HUDEP-2 (cell line): ENCODE results near the gene OLFML1.

ENCODE experiments used
- DNase-seq, 76 experiments: peaks; one replicate each; lab custom pipeline; 2025; ENCODE audit not compliant: unreplicated experiment in 76 of 76; lab: John Stamatoyannopoulos, UW

The OLFML1 gene

DNA sequence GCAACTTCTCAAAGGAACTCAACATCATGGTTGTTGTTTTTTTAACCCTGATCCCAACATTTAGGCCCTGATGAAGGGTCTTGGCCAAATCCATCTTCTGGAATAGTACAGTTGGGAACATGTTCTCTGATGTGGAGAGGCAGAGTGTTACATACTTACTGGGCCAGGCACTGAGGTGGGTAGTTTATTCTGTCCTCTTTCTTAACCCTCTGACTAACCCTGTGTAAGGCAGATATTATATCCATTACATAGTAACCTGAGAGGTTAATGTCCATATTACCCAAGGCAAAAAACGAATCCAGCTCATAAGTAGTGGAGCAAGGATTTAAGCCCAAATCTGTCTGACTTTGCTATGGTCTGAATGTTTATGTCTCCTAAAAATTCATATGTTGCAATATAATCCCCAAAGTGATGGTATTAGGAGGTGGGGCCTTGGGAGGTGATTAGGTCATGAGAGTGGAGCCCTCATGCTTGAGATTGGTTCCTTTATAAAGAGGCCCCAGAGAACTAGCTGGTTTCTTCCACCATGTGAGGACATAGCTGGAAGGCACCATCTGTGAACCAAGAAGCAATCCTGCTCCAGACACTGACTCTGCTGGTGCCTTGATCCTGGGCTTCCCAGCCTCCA, 44.8 kb downstream of the OLFML1 start:
- DNase-seq: no peak

GRCh38 chr11:7531011-7531410, 45.7 kb downstream of the OLFML1 start:
- no peak for DNase-seq

GRCh38 chr11:7532405-7533145, 47.3 kb downstream of the OLFML1 start:
- no peak for DNase-seq

DNA sequence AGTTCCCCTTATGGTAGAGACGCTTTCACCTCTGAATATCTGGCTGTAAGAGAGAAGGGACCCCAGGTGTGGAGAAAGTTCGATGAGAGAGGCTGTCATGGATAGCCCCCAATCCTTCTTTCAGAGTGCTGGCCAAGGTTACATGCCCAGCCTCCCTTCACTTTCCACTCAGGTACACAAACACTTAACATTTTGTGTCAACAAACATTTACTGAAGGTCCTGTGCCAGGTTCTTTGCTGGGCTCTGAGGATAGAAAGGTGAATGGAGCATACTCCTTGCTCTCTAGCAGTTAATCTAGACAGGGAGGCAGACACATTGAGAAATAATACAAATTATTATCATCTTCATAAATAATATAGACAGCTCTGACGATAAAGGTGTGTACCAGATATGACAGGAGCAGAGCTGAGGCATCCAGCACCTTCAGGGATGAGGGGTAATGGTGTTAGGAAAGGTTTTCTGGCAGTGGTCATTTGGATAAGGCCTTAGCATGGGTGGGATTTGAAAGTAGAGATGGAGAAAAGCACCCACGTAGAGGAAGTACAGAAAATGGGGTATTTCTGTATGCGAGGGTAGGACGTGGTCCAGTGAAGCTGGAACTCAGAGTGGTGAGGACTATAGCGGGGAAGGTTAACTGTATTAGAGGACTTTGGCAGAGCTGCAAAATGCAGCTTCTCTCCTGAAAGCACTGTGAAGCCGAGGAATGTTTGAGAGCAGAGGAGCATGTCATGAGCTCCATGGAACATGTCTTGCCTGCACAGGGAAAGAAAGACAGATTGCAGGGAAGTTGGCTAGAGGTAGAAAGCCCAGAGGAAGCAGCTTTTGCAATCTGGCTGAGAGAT, 48.1 kb downstream of the OLFML1 start:
- DNase-seq: no peak

GRCh38 chr11:7534042-7534378, 48.7 kb downstream of the OLFML1 start:
- no peak for DNase-seq

DNA sequence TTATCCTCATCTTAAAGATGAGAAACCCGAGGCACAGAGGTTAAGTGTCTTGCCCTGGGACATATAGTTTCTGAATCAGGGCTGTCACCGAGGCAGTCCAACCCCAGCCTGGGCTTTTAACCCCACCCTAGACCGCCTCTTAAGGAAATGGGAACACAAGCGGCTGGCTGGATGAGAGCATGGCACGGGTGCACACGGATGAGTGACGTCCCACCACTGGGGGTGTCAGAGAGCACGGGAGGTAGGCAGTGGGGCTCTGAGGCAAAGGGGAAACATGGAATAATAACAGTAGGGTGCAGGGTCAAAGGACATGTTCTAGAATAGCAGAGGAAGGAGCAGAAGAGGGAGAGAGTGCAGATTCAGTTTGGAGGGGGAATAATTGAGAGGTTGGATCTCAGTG, 50.8 kb downstream of the OLFML1 start:
- no peak for DNase-seq

DNA sequence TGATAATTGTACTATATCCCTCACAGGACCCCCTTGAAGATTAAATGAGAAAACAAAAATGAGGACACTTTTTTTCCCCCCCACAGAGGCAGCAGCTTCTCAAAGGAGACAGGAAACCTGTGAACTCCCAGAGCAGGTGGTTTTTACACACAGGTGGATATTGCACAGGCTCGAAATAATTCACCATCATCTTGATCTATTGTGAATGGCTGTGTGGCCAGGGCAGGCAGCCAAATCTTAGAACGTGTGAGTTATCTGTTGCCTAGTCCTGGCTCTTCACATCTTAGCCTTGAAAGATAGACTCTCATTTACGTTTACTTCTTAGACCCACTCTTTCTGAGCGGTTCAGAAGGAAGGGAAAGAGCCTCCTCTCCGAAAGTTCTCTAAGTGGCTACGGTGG, 52.0 kb downstream of the OLFML1 start:
- peak in 1 of 76 experiments; percentile 5 for DNase-seq

GRCh38 chr11:7538031-7538430, 52.7 kb downstream of the OLFML1 start:
- no peak for DNase-seq

DNA sequence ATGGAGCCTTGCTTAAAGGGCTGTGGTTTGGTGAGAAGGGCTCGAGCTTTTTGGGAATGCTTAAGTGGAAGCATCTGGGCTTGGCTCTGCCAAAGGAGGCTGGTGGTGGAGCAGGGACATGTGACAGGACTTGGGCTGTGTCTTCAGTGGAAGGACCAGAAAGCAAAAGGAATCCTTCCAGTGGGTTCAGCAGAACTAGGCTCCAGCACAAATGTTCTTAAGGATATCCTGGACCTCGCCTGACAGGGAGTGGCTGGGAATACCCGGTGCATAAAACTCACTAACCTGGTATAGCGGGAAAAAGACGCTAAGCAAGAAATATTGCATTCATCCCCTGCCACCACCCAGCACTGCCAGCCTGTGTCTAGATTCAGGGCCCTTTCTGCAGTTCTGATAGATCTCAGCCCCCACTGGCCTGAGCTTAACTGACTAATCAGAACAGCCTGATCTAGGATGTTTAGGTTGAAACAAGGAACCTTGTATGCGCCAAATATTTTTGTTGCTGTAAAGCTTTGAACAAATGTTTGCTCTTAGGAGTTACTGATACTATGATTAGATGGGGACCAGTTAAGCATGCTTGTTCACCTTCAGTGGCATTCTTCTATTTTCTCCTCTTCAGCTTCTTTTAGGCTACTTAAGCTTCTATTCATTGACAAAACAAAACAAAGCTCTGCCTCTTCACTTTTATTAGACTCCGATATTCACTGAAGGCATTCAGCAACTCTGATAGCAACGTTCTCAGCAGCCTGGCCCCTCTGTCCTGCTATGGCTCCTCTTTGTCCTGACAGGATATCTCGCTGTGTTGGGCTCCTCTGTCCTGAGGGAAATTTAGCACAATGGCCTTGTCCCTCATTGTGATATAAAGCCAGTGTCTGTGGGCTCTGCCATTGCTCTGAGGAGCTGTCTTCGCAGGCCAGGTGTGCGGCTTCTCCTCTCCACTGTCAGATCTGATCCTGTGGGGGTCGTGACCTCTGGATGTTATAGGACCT, 53.5 kb downstream of the OLFML1 start:
- no peak for DNase-seq

DNA sequence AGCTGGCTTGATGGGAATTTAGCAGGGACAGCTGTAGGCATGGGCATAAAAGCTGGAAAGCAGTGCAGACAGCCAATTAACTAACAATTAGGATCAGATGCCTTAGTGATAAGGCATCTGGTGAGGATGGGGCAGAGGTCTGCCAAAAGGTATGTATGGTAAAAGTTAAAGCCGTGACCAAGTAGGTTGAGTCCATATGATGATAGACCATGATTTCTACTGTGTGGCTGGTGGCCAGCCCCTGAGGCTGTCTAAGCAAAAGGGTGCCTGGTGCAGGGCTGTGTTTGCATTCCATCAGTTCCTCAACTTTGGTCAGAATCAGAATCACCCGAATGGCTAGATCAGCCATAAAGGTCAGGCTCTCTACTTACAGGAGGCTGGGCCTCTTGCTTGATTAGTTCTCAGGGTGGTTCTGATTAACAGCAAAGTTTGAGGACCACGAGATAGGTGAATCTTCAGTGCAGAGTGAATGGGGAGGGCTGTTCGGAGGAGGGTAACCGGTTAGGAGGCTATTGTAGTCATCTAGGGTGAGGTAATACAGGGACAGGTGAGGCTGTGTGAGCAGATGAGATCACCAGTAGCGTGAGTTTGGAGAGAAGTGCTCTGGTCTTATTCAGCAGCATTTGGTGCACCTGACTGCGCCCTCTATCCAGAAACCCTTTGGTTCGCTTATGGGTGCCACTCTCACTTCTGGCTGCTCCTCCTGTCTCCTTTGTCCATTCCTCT, 55.7 kb downstream of the OLFML1 start:
- DNase-seq: no peak

GRCh38 chr11:7543302-7543701, 58.0 kb downstream of the OLFML1 start:
- DNase-seq: no peak

DNA sequence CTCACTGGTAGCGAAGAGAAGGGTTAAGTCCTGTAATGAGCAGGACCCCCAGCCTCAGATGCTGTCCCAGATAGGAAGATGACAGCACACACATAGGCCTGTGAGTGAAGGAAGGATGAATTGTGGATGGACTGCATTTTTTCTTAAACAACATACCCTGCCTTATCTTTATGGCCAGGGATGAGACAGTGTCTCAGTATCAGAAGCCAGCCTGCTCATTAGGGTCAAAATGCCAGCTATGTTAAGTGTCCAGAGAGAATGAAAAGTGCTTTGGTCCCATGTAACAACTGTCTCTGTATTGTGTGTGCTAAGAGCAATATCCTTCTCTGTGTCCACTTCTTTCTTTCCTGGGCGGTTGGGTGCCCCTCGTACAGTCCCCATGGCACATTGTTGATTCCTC, 58.7 kb downstream of the OLFML1 start:
- no peak for DNase-seq

DNA sequence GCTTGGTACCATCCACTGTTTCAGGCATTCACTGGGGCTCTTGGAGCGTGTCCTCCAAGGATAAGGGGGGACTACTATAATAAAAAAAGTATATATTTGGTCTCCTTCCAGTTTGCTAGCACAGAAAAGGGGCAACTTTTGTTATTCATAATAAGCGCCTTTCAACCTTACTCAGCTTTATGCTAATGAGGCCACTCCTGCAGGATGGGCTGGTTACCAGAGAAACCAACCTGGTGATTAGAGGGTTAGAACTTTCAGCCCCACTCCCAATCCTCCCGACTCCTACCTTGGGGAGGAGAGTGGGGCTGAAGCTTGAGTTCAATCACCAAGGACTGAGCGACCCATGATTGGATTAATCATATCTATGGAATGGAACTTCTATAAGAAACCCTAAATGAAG, 60.3 kb downstream of the OLFML1 start:
- DNase-seq: no peak

DNA sequence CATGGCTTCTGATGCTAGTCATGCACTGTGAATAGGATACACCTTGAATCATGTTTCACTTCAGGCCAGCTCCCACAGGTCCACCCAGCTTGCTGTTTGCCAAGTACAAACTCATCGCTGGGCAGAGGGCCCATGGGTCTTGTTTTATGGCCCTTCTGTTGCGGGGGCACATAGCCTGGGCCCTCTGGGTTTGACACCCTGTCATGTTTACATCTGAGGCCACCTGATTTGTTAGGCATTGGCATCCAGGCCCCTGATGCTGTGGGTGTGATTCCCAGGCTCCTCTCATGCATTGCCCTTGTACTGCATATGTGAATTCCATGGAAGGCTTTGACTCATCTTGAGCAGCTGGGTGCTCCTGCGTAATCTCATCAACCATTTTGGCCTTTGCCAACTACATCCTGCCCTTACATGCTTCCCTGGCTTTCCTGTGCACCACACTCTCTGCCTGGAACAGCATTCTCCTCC, 61.1 kb downstream of the OLFML1 start:
- DNase-seq: no peak

DNA sequence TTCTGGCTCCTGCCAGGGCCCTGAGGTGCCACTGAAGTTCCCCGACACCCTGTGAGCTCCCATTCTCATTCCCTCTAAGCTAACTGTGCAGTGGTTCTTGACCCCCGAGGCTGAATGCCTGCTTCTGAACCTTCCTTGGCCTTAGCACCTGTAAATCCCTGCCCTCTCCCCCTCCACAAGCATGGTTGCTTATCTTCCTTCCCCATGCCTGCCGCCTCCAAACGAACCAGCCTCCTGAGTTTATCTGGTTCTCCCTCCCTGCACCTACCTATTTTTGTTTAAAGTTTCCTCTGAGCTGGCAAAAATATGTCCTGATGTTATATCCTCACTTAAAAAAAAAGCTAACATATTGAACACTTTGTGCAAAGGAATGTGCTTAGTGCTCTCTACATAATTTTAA, 62.4 kb downstream of the OLFML1 start:
- DNase-seq: no peak

DNA sequence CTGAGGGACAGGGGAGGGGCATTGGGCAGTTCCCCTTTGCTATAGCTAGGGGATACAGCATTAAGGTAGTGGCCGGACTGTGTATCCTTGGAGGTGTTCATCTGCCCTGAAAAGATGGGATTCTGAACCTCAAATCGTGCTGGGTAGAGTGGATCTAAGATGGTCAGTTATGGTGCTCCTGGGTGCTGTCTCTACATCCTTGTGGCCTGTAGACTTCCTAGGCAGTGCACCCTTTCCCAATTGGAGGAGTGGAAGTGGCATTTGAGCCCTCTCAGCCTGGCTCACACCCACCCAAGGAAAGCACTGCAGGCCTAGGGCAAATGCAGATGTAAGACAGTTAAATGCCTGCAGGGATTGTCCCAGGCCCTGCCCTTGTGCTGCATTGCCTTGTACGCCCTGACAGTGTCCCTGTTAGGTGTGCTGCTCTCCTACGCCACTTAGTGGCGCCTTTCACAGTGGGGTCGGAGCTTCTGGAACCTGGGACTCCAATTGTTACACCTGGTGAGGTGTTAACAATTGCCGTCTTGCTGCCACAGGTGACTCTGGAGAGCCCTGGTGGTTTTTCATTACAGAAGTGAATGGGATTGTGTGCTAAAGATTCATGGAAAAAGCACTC, 63.5 kb downstream of the OLFML1 start:
- DNase-seq: peak in 7 of 76 experiments; percentile 2 to 33 (median 4)

GRCh38 chr11:7549681-7550080, 64.4 kb downstream of the OLFML1 start:
- DNase-seq: no peak

DNA sequence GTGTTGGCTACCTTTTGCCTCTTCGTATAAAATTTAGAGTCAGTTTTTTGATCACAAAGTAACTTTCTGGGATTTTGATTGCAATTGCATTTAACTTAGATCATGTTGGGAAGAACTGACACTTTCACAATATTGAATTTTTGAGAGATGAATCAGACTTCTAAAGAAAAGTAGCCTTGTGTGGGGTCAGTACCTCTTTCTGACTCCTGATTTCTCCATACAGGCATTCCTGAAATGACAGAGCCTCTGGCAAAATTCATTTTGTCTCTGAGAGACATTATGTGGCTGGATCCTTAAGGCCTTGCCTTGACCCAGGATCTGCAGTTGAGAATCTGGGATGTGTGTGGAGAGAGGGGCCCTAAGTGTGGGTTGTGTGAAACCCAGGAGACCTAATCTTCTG, 66.3 kb downstream of the OLFML1 start:
- no peak for DNase-seq

- DNase-seq: no peak
Measured at GRCh38 chr11:7552666-7553065, 67.4 kb downstream of the OLFML1 start.
